Adrenal gland (tissue), 5 donors: ENCODE data around the gene GJD4.

Experiments
- POLR2A ChIP-seq, 2 donors: fragments of 450-650 bp; IDR thresholded peaks; one replicate each; pipeline ENCODE4 v1.6.1; 2017; ENCODE audit warnings: antibody characterized with exemption in 2 of 2, mild to moderate bottlenecking in 2 of 2, moderate library complexity in 1 of 2
- TF ChIP-seq, protein P1 (sequence below), 6 experiments: fragments of 450-650 bp in 4 of 6; fragments of 200-600 bp in 2 of 6; sonication (generic) in 1 of 6; IDR thresholded peaks; 1 replicate in 5 of 6; 2 replicates in 1 of 6; pipeline versions ENCODE4 v1.5.1 to v1.8.0; 2016 to 2021; ENCODE audit warnings: antibody characterized with exemption in 6 of 6, mild to moderate bottlenecking in 2 of 6, moderate library complexity in 1 of 6
- donor health status: DM: no; HTN: no; CAD: no.

DNA sequence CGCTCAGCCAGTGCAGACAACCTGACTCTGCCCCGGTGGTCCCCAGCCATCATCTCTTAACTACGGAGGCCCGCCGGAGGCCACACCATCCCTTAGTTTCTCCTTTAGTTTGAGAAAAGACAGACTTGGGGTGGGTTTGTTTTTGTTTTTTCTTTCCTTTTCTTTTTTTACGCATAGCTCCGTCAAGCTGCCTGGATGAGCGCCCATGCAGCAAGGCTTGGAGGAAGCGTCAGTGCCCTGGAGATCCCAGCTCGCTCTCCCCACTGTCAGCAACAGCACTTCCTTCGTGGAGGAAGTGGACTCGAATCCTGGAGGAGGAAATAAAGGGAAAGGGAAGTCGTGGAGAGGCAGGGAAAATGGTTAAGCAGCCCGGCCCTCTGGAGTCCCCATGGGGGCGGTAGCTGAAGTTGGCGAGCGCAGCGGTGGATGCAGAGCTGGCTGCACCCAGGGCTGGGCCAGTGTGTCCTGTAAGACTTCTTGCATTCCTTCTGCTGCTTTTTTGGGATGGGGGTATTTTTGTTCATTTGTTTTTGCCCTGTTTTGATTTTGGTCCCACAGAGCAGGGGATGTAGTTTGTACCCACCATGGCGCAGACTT is 35.9 kb upstream of the GJD4 start:
- TF ChIP-seq, protein P1, sequence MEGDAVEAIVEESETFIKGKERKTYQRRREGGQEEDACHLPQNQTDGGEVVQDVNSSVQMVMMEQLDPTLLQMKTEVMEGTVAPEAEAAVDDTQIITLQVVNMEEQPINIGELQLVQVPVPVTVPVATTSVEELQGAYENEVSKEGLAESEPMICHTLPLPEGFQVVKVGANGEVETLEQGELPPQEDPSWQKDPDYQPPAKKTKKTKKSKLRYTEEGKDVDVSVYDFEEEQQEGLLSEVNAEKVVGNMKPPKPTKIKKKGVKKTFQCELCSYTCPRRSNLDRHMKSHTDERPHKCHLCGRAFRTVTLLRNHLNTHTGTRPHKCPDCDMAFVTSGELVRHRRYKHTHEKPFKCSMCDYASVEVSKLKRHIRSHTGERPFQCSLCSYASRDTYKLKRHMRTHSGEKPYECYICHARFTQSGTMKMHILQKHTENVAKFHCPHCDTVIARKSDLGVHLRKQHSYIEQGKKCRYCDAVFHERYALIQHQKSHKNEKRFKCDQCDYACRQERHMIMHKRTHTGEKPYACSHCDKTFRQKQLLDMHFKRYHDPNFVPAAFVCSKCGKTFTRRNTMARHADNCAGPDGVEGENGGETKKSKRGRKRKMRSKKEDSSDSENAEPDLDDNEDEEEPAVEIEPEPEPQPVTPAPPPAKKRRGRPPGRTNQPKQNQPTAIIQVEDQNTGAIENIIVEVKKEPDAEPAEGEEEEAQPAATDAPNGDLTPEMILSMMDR (IDR thresholded peaks at IDR 0.05), result no peak
- no peak for TF ChIP-seq POLR2A (IDR thresholded peaks at IDR 0.05)
